ENCODE measurements around the gene RHBDL2. TPM values are rescaled to one million over a fixed set of nuclear protein-coding genes. Genes with fewer than 3 reads are reported as not detected.

RHBDL2 gene
- total RNA-seq, 1 donor from 2014 or later: not detected

DNA sequence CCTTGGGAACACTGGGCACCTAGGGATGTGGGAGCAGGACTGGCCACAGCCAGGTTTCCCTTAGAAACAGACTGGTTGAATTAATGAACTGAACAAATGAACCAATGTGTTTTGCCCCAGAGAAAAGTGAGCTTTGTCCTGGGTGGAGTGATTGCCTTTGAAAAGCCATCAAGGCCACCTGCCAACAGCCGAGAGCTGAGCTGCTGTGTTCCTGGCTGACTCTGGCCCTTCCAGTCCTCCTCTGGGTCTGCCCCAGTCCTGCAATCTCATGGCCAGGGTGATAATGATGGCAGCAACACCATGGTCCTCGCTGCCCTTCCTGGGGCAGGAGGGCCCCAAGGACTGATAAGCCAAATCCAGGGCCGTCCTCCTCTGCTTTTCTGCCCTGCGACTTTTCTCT, 42.1 kb downstream of the RHBDL2 start:
- no peaks in the 10 kb centered on the region for H3K4me1 Mint-ChIP-seq
- H3K9me3 Mint-ChIP-seq: no peaks in the 10 kb centered on the region
- H3K36me3 Mint-ChIP-seq (ENCODE audit: low read depth): no peaks in the 10 kb centered on the region
- TF ChIP-seq, protein P1, sequence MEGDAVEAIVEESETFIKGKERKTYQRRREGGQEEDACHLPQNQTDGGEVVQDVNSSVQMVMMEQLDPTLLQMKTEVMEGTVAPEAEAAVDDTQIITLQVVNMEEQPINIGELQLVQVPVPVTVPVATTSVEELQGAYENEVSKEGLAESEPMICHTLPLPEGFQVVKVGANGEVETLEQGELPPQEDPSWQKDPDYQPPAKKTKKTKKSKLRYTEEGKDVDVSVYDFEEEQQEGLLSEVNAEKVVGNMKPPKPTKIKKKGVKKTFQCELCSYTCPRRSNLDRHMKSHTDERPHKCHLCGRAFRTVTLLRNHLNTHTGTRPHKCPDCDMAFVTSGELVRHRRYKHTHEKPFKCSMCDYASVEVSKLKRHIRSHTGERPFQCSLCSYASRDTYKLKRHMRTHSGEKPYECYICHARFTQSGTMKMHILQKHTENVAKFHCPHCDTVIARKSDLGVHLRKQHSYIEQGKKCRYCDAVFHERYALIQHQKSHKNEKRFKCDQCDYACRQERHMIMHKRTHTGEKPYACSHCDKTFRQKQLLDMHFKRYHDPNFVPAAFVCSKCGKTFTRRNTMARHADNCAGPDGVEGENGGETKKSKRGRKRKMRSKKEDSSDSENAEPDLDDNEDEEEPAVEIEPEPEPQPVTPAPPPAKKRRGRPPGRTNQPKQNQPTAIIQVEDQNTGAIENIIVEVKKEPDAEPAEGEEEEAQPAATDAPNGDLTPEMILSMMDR (IDR thresholded peaks at IDR 0.05): no peak
- H3K27ac Mint-ChIP-seq: no peak overlapping the region
- no peak overlapping the region for H3K4me3 Mint-ChIP-seq
- ChIA-PET POLR2A (no interaction called here), CTCF (no interaction called here)
- DNase-seq (no peak), ATAC-seq (ENCODE audit: low read depth) (no peak)
- intact Hi-C loops (cut with micrococcal nuclease): no loop called here
- no peaks in the 10 kb centered on the region for H3K27me3 Mint-ChIP-seq

DNA sequence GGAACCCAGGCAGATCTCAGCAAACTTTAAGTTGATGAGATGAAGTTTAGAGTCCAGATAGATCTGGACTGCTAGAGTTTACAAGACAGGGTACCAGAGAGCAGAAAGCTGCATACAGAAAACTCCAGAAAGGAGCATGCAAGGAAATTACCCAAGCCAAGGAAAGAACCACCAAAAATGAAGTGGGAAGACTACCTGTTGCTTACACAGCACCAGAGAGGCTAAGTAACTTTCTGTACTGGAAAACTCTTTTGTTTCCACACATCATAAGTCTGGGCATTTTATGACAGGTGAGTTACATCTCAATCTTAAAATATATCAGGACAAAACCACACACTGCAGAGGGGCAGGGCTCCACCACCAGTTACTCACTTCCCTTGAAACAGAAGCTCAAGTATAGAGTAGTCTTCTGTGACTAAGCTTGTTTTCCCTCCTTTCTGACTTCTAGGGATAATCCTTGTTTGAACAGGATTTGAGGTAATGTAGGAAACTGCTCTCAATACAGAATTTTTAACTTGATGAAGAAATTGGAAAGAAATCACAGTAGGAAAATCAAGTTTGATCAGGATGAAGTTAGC, 42.9 kb downstream of the RHBDL2 start:
- POLR2A ChIA-PET: no interaction called here
- no peak for ATAC-seq (ENCODE audit: low read depth)
- CTCF ChIA-PET: no interaction called here
- TF ChIP-seq, protein P1 (IDR thresholded peaks at IDR 0.05): no peak
- H3K4me3 Mint-ChIP-seq: no peak overlapping the region
- DNase-seq: no peak
- no peaks in the 10 kb centered on the region for H3K27me3 Mint-ChIP-seq
- intact Hi-C loops (cut with micrococcal nuclease): no loop called here
- H3K27ac Mint-ChIP-seq: no peak overlapping the region
- H3K9me3 Mint-ChIP-seq: no peaks in the 10 kb centered on the region
- no peaks in the 10 kb centered on the region for H3K36me3 Mint-ChIP-seq (ENCODE audit: low read depth)
- no peaks in the 10 kb centered on the region for H3K4me1 Mint-ChIP-seq

DNA sequence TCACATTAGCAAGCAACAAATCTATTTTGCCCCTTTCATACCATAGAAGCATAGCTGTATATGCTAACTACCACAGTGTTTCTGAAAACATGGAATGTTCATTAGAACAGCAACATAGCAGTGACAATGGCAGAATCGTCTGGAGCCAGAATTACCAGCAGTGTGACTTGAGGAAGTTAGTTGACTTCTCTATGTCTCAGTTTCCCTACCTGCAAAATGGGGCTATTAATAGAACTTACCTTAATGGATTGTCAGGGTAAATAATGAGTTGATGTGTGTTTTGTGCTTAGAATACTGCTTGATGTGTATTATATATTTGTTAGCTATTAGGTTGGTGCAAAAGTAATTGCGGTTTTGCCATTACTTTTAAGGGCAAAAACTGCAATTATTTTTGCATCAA, 45.5 kb downstream of the RHBDL2 start:
- POLR2A ChIA-PET: no interaction called here
- no peaks in the 10 kb centered on the region for H3K27me3 Mint-ChIP-seq
- H3K4me3 Mint-ChIP-seq: no peak overlapping the region
- intact Hi-C loops (cut with micrococcal nuclease): no loop called here
- DNase-seq (no peak), ATAC-seq (ENCODE audit: low read depth) (no peak)
- no peaks in the 10 kb centered on the region for H3K9me3 Mint-ChIP-seq
- H3K4me1 Mint-ChIP-seq: no peaks in the 10 kb centered on the region
- TF ChIP-seq, protein P1 (IDR thresholded peaks at IDR 0.05): no peak
- CTCF ChIA-PET: no interaction called here
- no peak overlapping the region for H3K27ac Mint-ChIP-seq
- no peaks in the 10 kb centered on the region for H3K36me3 Mint-ChIP-seq (ENCODE audit: low read depth)

DNA sequence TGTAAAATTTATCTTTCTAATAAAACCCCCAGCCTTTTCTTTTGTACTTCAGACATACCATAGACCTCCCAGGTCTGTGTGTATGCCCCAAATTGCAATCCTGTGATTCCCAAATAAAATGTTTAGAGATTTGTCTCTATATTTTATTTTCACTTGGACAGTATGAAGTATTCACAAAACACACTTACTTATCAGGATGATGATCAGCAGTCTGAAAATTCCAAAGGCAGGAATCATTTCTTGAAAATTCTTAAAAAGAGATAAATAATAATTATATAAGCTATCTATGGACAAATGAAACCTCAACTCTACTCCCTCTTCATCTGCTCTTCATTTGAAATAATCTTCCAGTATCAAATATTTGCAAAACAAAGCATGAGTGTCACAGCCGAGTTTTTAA, 48.7 kb downstream of the RHBDL2 start:
- ATAC-seq (ENCODE audit: low read depth): no peak
- TF ChIP-seq, protein P1 (IDR thresholded peaks at IDR 0.05): no peak
- intact Hi-C loops (cut with micrococcal nuclease): no loop called here
- Mint-ChIP-seq H3K4me1 (no peaks in the 10 kb centered on the region), H3K27ac (no peak overlapping the region), H3K9me3 (no peaks in the 10 kb centered on the region), H3K4me3 (no peak overlapping the region), H3K36me3 (ENCODE audit: low read depth) (no peaks in the 10 kb centered on the region), H3K27me3 (no peaks in the 10 kb centered on the region)
- ChIA-PET POLR2A (no interaction called here), CTCF (no interaction called here)
- DNase-seq: no peak

DNA sequence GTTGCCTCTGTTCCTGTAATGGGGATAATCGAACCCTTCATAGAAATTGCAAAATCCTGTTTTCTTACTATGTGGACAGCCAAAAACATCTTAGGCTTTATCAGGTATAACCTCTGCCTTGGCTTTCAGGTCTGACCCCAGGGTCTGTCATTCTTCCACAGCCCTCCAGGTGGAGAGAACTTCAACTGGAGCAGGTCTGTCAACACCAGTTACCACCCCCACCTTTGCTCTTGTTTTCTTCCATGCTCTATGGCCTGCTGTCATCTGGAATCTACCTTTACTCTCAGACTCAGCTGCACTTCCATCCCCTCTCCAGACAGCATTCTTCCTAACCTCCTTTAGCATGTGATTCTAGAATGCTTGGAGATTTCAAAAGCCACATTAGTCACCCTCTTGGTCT, 49.9 kb downstream of the RHBDL2 start:
- Mint-ChIP-seq H3K36me3 (ENCODE audit: low read depth) (no peaks in the 10 kb centered on the region), H3K9me3 (no peaks in the 10 kb centered on the region), H3K4me3 (no peak overlapping the region), H3K27me3 (no peaks in the 10 kb centered on the region), H3K4me1 (no peaks in the 10 kb centered on the region), H3K27ac (no peak overlapping the region)
- ChIA-PET POLR2A (no interaction called here), CTCF (no interaction called here)
- intact Hi-C loops (cut with micrococcal nuclease): no loop called here
- TF ChIP-seq, protein P1 (IDR thresholded peaks at IDR 0.05): no peak
- ATAC-seq (ENCODE audit: low read depth): no peak
- no peak for DNase-seq

Measured in activated B cell treated with CpG ODN at 0.5 μM for 24 hours (primary cell).